Tibial nerve (tissue), 4 donors: Measurements from ENCODE around the gene HEG1. TPM values are rescaled to one million over a fixed set of nuclear protein-coding genes. Genes with fewer than 3 reads are reported as not detected.

Experiments used
- DNase-seq, 2 donors: peaks; one replicate each; pipeline ENCODE4 v3.0.0-alpha.2; 2019; ENCODE audit warnings: low spot score in 2 of 2
- H3K27ac ChIP-seq, 4 donors: fragments of 200-600 bp; sonication (generic) in 3 of 4; one replicate each; pipeline ENCODE4 v1.5.1; 2017 to 2019; ENCODE audit warnings: mild to moderate bottlenecking in 1 of 4
- H3K27me3 ChIP-seq, 2 donors: fragments of 200-600 bp; sonication (generic) in 1 of 2; one replicate each; pipeline versions ENCODE4 v1.5.1 to v1.6.0; 2017 to 2019
- H3K36me3 ChIP-seq, 3 donors: fragments of 200-600 bp; sonication (generic); one replicate each; pipeline ENCODE4 v1.5.1; 2018 to 2019
- H3K4me1 ChIP-seq, 4 donors: fragments of 200-600 bp; sonication (generic) in 3 of 4; one replicate each; pipeline ENCODE4 v1.5.1; 2017 to 2019
- H3K4me3 ChIP-seq, 4 donors: fragments of 200-600 bp; sonication (generic) in 3 of 4; one replicate each; pipeline ENCODE4 v1.5.1; 2017 to 2019; ENCODE audit warnings: mild to moderate bottlenecking in 1 of 4, moderate library complexity in 1 of 4
- H3K9me3 ChIP-seq, 4 donors: fragments of 200-600 bp; sonication (generic) in 3 of 4; one replicate each; pipeline ENCODE4 v1.5.1; 2017 to 2019
- CTCF ChIP-seq, 5 experiments: fragments of 200-600 bp in 3 of 5; fragments of 450-650 bp in 2 of 5; sonication (generic) in 3 of 5; IDR thresholded peaks; one replicate each; pipeline ENCODE4 v1.5.1; 2016 to 2019; ENCODE audit warnings: antibody characterized with exemption in 5 of 5, mild to moderate bottlenecking in 3 of 5, moderate library complexity in 2 of 5
- EP300 ChIP-seq, 2 donors: sonication (generic); formaldehyde crosslinking; IDR thresholded peaks; one replicate each; pipeline ENCODE4 v1.6.1; 2017; ENCODE audit warnings: antibody characterized with exemption in 2 of 2, mild to moderate bottlenecking in 1 of 2
- POLR2A ChIP-seq, 2 donors: fragments of 450-650 bp; IDR thresholded peaks; one replicate each; pipeline ENCODE4 v1.6.1; 2017; ENCODE audit warnings: antibody characterized with exemption in 2 of 2, mild to moderate bottlenecking in 2 of 2, moderate library complexity in 2 of 2
- WGBS, 2 donors: methylation state at CpG; one replicate each; pipeline ENCODE4 v1.1.5; 2018; 5-methylcytosine and 5-hydroxymethylcytosine counted together
- total RNA-seq, 4 donors: library from RNA; depleted of rRNA; stranded (reverse); fragments of >200 nt; gene quantifications; one replicate each; pipeline ENCODE4 v1.1.0, GENCODE V29; 2016

The HEG1 gene
- total RNA-seq, 4 donors from 2014 or later = 26.8 to 59.1 (median 42.5) TPM

GRCh38 chr3:124952282-124952855 lies 103.4 kb downstream of the HEG1 start:
- H3K9me3 ChIP-seq = no peaks in the 10 kb centered on the region
- no peaks in the 10 kb centered on the region for H3K4me1 ChIP-seq
- WGBS, 2 donors = 43% methylated on average over 5 of the region's 5 CpGs
- no peak for DNase-seq
- TF ChIP-seq CTCF (IDR thresholded peaks at IDR 0.05) (no peak), EP300 (IDR thresholded peaks at IDR 0.05) (no peak), POLR2A (IDR thresholded peaks at IDR 0.05) (no peak)
- H3K27me3 ChIP-seq = no peaks in the 10 kb centered on the region
- no peak overlapping the region for H3K27ac ChIP-seq
- H3K36me3 ChIP-seq = no peaks in the 10 kb centered on the region
- H3K4me3 ChIP-seq = no peak overlapping the region

GRCh38 chr3:124951511-124952281 lies 104.1 kb downstream of the HEG1 start:
- TF ChIP-seq POLR2A (IDR thresholded peaks at IDR 0.05) (no peak), EP300 (IDR thresholded peaks at IDR 0.05) (no peak), CTCF (IDR thresholded peaks at IDR 0.05) (no peak)
- H3K27me3 ChIP-seq = no peaks in the 10 kb centered on the region
- no peak for DNase-seq
- H3K27ac ChIP-seq = no peak overlapping the region
- H3K4me3 ChIP-seq = no peak overlapping the region
- no peaks in the 10 kb centered on the region for H3K4me1 ChIP-seq
- no peaks in the 10 kb centered on the region for H3K36me3 ChIP-seq
- H3K9me3 ChIP-seq = no peaks in the 10 kb centered on the region
- 81 to 88% methylated on average over 8 of the region's 8 CpGs for WGBS, 2 donors

- TF ChIP-seq POLR2A (IDR thresholded peaks at IDR 0.05) = no peak
- no peak for TF ChIP-seq CTCF (IDR thresholded peaks at IDR 0.05)
- no peak for TF ChIP-seq EP300 (IDR thresholded peaks at IDR 0.05)
- Histone ChIP-seq H3K4me3 (no peak overlapping the region), H3K36me3 (no peaks in the 10 kb centered on the region), H3K27me3 (no peaks in the 10 kb centered on the region), H3K27ac (no peak overlapping the region), H3K9me3 (no peaks in the 10 kb centered on the region), H3K4me1 (no peaks in the 10 kb centered on the region)
- no peak for DNase-seq
- 74 to 82% methylated on average over 3 of the region's 3 CpGs for WGBS, 2 donors
Observed at GRCh38 chr3:124950026-124950425, 105.8 kb downstream of the HEG1 start.

- TF ChIP-seq CTCF (IDR thresholded peaks at IDR 0.05) (no peak), POLR2A (IDR thresholded peaks at IDR 0.05) (no peak), EP300 (IDR thresholded peaks at IDR 0.05) (no peak)
- WGBS, 2 donors = 93 to 94% methylated on average over 2 of the region's 2 CpGs
- Histone ChIP-seq H3K27me3 (no peaks in the 10 kb centered on the region), H3K9me3 (no peaks in the 10 kb centered on the region), H3K36me3 (no peaks in the 10 kb centered on the region), H3K4me1 (no peaks in the 10 kb centered on the region), H3K4me3 (no peak overlapping the region), H3K27ac (no peak overlapping the region)
- no peak for DNase-seq
Observed at GRCh38 chr3:124942613-124943012, 113.2 kb downstream of the HEG1 start.

GRCh38 chr3:124941771-124942170 lies 114.0 kb downstream of the HEG1 start:
- TF ChIP-seq POLR2A (IDR thresholded peaks at IDR 0.05) = no peak
- TF ChIP-seq CTCF (IDR thresholded peaks at IDR 0.05) = no peak
- TF ChIP-seq EP300 (IDR thresholded peaks at IDR 0.05) = no peak

More at GRCh38 chr3:124941771-124942170, 114.0 kb downstream of the HEG1 start:
- Histone ChIP-seq H3K4me1 (no peaks in the 10 kb centered on the region), H3K4me3 (no peak overlapping the region), H3K27me3 (no peaks in the 10 kb centered on the region), H3K36me3 (no peaks in the 10 kb centered on the region), H3K9me3 (no peaks in the 10 kb centered on the region), H3K27ac (no peak overlapping the region)
- DNase-seq = no peak
- WGBS, 2 donors = 68 to 72% methylated on average over 12 of the region's 12 CpGs
